HepG2 (cell line): Measurements from ENCODE around the gene DNAJC12. TPM values are rescaled to one million over a fixed set of nuclear protein-coding genes. Genes with fewer than 3 reads are reported as not detected.
A peak's percentile ranks its signal among the peaks of the same experiment; 100 is the strongest.

Experiments
- BCL6 ChIP-seq: IDR thresholded peaks from 2 replicates; pipeline ENCODE4 v1.6.1; 2016; ENCODE audit warnings: missing genetic modification reagents, missing compliant biosample characterization
- CHD4 ChIP-seq: fragments of 200-600 bp; sonication (generic); IDR thresholded peaks from 2 replicates; pipeline ENCODE4 v1.7.0; 2017; ENCODE audit warnings: mild to moderate bottlenecking, low read length, borderline replicate concordance
- DBP ChIP-seq: sonication (generic); formaldehyde crosslinking; IDR thresholded peaks from 2 replicates; pipeline ENCODE4 v1.4.0; 2020; ENCODE audit warnings: missing genetic modification reagents; ENCODE audit errors: not compliant biosample characterization
- HNF4A ChIP-seq: sonication (generic); formaldehyde crosslinking; IDR thresholded peaks from 2 replicates; pipeline ENCODE4 v1.4.0; 2020; ENCODE audit warnings: missing genetic modification reagents
- LRRFIP1 ChIP-seq: sonication (generic); formaldehyde crosslinking; conservative IDR thresholded peaks from 2 replicates; pipeline ENCODE4 v1.4.0; 2020; ENCODE audit warnings: missing genetic modification reagents
- MEF2D ChIP-seq: sonication (generic); formaldehyde crosslinking; IDR thresholded peaks from 2 replicates; pipeline ENCODE4 v1.5.1; 2020; ENCODE audit warnings: mild to moderate bottlenecking, missing genetic modification reagents
- MIXL1 ChIP-seq: IDR thresholded peaks from 2 replicates; pipeline ENCODE4 v1.6.1; 2016
- NR2F1 ChIP-seq, 2 experiments: fragments of 450-650 bp in 1 of 2; formaldehyde crosslinking in 1 of 2; IDR thresholded peaks; 2 replicates each; pipeline versions ENCODE4 v1.5.0 to v1.6.1; 2016 to 2020; ENCODE audit warnings: mild to moderate bottlenecking in 1 of 2, missing compliant biosample characterization in 1 of 2, missing genetic modification reagents in 1 of 2, moderate library complexity in 1 of 2
- PAX8 ChIP-seq: sonication (generic); formaldehyde crosslinking; IDR thresholded peaks from 2 replicates; pipeline ENCODE4 v1.8.0; 2022; ENCODE audit warnings: mild to moderate bottlenecking, missing genetic modification reagents, borderline replicate concordance
- RFXAP ChIP-seq: sonication (generic); formaldehyde crosslinking; IDR thresholded peaks from 2 replicates; pipeline ENCODE4 v1.4.0; 2020; ENCODE audit warnings: missing genetic modification reagents, borderline replicate concordance
- THAP11 ChIP-seq: IDR thresholded peaks from 2 replicates; pipeline ENCODE4 v1.6.1; 2016; ENCODE audit warnings: missing biosample characterization, missing genetic modification reagents
- U2AF2 ChIP-seq: fragments of 200-400 bp; formaldehyde crosslinking; IDR thresholded peaks from 2 replicates; pipeline ENCODE4 v1.6.1; 2017; ENCODE audit warnings: low read depth, mild to moderate bottlenecking, low read length
- ZBTB25 ChIP-seq: IDR thresholded peaks from 2 replicates; pipeline ENCODE4 v1.6.1; 2018; ENCODE audit warnings: missing genetic modification reagents
- ZFP62 ChIP-seq: sonication (generic); formaldehyde crosslinking; IDR thresholded peaks from 2 replicates; pipeline ENCODE4 v1.4.0; 2020; ENCODE audit warnings: missing genetic modification reagents
- ZFP82 ChIP-seq: sonication (generic); formaldehyde crosslinking; IDR thresholded peaks from 2 replicates; pipeline ENCODE4 v1.5.1; 2020; ENCODE audit warnings: mild to moderate bottlenecking, missing genetic modification reagents, borderline replicate concordance
- ZIK1 ChIP-seq: sonication (generic); formaldehyde crosslinking; IDR thresholded peaks from 2 replicates; pipeline ENCODE4 v1.5.0; 2020; ENCODE audit warnings: mild to moderate bottlenecking, low read depth, missing genetic modification reagents, borderline replicate concordance
- ZKSCAN8 ChIP-seq: IDR thresholded peaks from 2 replicates; pipeline ENCODE4 v1.6.1; 2016; ENCODE audit warnings: borderline replicate concordance, missing genetic modification reagents, missing compliant biosample characterization
- ZNF317 ChIP-seq: sonication (generic); formaldehyde crosslinking; IDR thresholded peaks from 2 replicates; pipeline ENCODE4 v1.5.0; 2020; ENCODE audit warnings: mild to moderate bottlenecking, missing genetic modification reagents
- ZNF460 ChIP-seq: sonication (generic); formaldehyde crosslinking; IDR thresholded peaks from 2 replicates; pipeline ENCODE4 v1.5.1; 2020; ENCODE audit warnings: missing genetic modification reagents, mild to moderate bottlenecking, borderline replicate concordance
- ZNF724P ChIP-seq: sonication (generic); formaldehyde crosslinking; IDR thresholded peaks from 2 replicates; pipeline ENCODE4 v1.8.0; 2022; ENCODE audit warnings: missing genetic modification reagents, borderline replicate concordance
- ZNF839 ChIP-seq: sonication (generic); formaldehyde crosslinking; IDR thresholded peaks from 2 replicates; pipeline ENCODE4 v1.4.0; 2020; ENCODE audit warnings: missing genetic modification reagents, mild to moderate bottlenecking, borderline replicate concordance
- polyA plus RNA-seq, 8 experiments: library from polyadenylated mRNA; depleted of rRNA in 3 of 8; stranded (reverse) in 7 of 8; unstranded in 1 of 8; fragments of >200 nt; fragmentation: Illumina TruSeq in 4 of 8; extraction: Trizol in 4 of 8; gene quantifications; 2 replicates each; pipeline versions ENCODE4 v1.2.1 to v1.2.3, GENCODE V29; 2011 to 2016; ENCODE audit warnings: low read depth in 4 of 8, missing spikeins in 1 of 8, mixed read lengths in 1 of 8; ENCODE audit not compliant: insufficient read depth in 1 of 8
- total RNA-seq, 5 experiments: library from RNA; depleted of rRNA; stranded (reverse); fragments of >200 nt; fragmentation: Illumina TruSeq; extraction: Trizol; gene quantifications; 2 replicates each; pipeline ENCODE4 v1.2.3, GENCODE V29; 2016; ENCODE audit warnings: low read depth in 1 of 5
- TF ChIP-seq, protein P1 (sequence below): sonication (generic); formaldehyde crosslinking; IDR thresholded peaks from 2 replicates; pipeline ENCODE4 v1.5.0; 2020; ENCODE audit warnings: mild to moderate bottlenecking, low read depth, missing genetic modification reagents, borderline replicate concordance
- TF ChIP-seq, protein P2 (sequence below): sonication (generic); formaldehyde crosslinking; IDR thresholded peaks from 2 replicates; pipeline ENCODE4 v1.4.0; 2020; ENCODE audit warnings: missing genetic modification reagents, borderline replicate concordance

DNAJC12 gene
- total and polyA plus RNA-seq, 2 of the 13 experiments (the other 11 are each of a cell fraction or from before 2014, with no cell fraction given), result 11.6 to 43.9 TPM

DNA sequence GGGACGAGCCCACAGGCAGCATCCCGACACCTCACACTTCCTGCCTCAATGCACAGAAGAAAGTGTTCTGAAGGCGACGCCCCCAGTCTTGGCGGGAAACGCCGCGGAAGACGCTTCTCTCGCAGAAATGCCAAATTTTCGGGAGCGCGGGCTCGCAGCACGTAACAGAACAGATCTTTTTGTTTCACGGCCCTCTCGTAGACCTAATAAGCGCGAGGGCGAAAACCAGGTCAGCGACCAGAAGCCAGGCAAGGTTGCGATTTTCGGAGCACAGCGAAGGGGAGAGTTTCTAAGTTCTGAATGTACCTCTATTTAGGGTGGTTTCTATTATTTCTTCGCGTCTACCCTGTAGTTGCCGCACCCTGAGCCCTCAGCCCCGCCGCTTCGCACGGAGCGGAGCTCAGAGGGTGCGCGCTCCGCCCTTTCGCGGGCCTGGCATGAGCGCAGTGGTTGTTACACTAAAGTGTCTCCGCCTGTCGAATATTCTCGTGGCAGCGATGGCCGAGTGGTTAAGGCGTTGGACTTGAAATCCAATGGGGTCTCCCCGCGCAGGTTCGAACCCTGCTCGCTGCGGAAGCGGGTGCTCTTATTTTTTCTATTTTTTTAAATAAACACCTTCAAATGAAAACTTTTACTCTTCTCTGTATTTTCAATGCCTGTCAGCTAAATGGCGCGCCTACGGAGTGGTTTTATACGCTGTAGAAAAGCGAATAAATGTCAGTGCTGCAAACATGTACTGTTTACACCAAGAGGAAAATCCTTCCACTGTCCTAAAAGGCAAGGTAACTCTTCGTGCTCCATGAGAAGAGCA, 73.8 kb downstream of the DNAJC12 start (continued):
- TF ChIP-seq, protein P1, sequence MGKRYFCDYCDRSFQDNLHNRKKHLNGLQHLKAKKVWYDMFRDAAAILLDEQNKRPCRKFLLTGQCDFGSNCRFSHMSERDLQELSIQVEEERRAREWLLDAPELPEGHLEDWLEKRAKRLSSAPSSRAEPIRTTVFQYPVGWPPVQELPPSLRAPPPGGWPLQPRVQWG (CRISPR knock-in tag), result no peak
- no peak for TF ChIP-seq CHD4
- TF ChIP-seq, protein P2, sequence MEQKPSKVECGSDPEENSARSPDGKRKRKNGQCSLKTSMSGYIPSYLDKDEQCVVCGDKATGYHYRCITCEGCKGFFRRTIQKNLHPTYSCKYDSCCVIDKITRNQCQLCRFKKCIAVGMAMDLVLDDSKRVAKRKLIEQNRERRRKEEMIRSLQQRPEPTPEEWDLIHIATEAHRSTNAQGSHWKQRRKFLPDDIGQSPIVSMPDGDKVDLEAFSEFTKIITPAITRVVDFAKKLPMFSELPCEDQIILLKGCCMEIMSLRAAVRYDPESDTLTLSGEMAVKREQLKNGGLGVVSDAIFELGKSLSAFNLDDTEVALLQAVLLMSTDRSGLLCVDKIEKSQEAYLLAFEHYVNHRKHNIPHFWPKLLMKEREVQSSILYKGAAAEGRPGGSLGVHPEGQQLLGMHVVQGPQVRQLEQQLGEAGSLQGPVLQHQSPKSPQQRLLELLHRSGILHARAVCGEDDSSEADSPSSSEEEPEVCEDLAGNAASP (CRISPR knock-in tag), result peak; percentile 50; the same call in 1 of the 2 replicates
- peak; percentile 89 for TF ChIP-seq ZFP82 (CRISPR knock-in tag)
- no peak for TF ChIP-seq LRRFIP1 (CRISPR knock-in tag)
- 0 out of 2 replicates have a peak, but pooled peaks have one; percentile 64 for TF ChIP-seq MIXL1 (CRISPR knock-in tag)
- TF ChIP-seq BCL6 (CRISPR knock-in tag), result peak; percentile 29; the same call in 1 of the 2 replicates
- TF ChIP-seq NR2F1 (CRISPR knock-in tag; IDR thresholded peaks at IDR 0.05), result 0 out of 4 replicates have a peak, but pooled peaks of 1 of the 2 experiments have one; percentile 34
- TF ChIP-seq ZNF317 (CRISPR knock-in tag), result peak; percentile 67; the same call in 1 of the 2 replicates
- no peak for TF ChIP-seq U2AF2
- no peak for TF ChIP-seq PAX8 (CRISPR knock-in tag)
- peak; percentile 85 for TF ChIP-seq MEF2D (CRISPR knock-in tag)
- TF ChIP-seq HNF4A (CRISPR knock-in tag), result no peak
- TF ChIP-seq DBP (CRISPR knock-in tag), result peak; percentile 73
- peak; percentile 53; the same call in 1 of the 2 replicates for TF ChIP-seq RFXAP (CRISPR knock-in tag)
- no peak for TF ChIP-seq ZFP62
- TF ChIP-seq ZNF724P, result no peak; the same call in 1 of the 2 replicates
- peak; percentile 82 for TF ChIP-seq ZBTB25 (CRISPR knock-in tag)
- TF ChIP-seq ZNF460 (CRISPR knock-in tag), result no peak
- TF ChIP-seq ZNF839 (CRISPR knock-in tag), result peak; percentile 51; the same call in 1 of the 2 replicates
- peak; percentile 74 for TF ChIP-seq THAP11
- peak; percentile 61; the same call in 1 of the 2 replicates for TF ChIP-seq ZKSCAN8 (CRISPR knock-in tag)
- 0 out of 2 replicates have a peak, but pooled peaks have one; percentile 58 for TF ChIP-seq ZIK1 (CRISPR knock-in tag)
